HCT116 (cell line): ENCODE measurements around the gene CRP. TPM values are rescaled to one million over a fixed set of nuclear protein-coding genes. Genes with fewer than 3 reads are reported as not detected.

Experiments
- ATAC-seq: fragments of 200-7000 bp; cut with Tn5 transposase; 2 replicates; pipeline ENCODE4 v1.9.1; 2020; ENCODE audit warnings: mild to moderate bottlenecking, moderate library complexity
- Bru-seq: library from RNA; stranded (reverse); fragments of 400-500 nt; gene quantifications from one replicate; lab custom pipeline; 2021; lab: Mats Ljungman, UMichigan
- BruChase-seq, 2 experiments: library from RNA; stranded (reverse); fragments of 400-500 nt; gene quantifications; one replicate each; lab custom pipeline; 2021; lab: Mats Ljungman, UMichigan
- BruUV-seq: library from RNA; stranded (reverse); fragments of 400-500 nt; replicated peaks from 2 replicates; lab custom pipeline; 2021; lab: Mats Ljungman, UMichigan
- CTCF ChIA-PET: fragments of 300-600 bp; sonication (Branson Sonifier 250); formaldehyde crosslinking; loops from one replicate; lab custom pipeline; 2021; ENCODE audit warnings: antibody characterized with exemption; lab: Charles Lee
- POLR2A ChIA-PET: fragments of 300-600, 350-600 bp; sonication (Branson Sonifier 250); formaldehyde crosslinking; loops from one replicate; lab custom pipeline; 2021; ENCODE audit warnings: antibody characterized with exemption; lab: Charles Lee
- RAD21 ChIA-PET, 2 experiments: fragments of 300-600 bp; sonication (Branson Sonifier 250); formaldehyde crosslinking; loops; one replicate each; lab custom pipeline; 2023; ENCODE audit warnings: low total read pairs in 2 of 2; ENCODE audit not compliant: uncharacterized antibody in 2 of 2, unreplicated experiment in 2 of 2, low non-redundant PET in 1 of 2; lab: Charles Lee
- DNase-seq: peaks from one replicate; pipeline ENCODE4 v3.0.0-alpha.2; 2010; ENCODE audit warnings: low read depth, low spot score
- H2AFZ ChIP-seq: fragments of 200-600 bp; shearing (Covaris generic), sonication (generic); 2 replicates; pipeline ENCODE4 v1.6.1; 2017; ENCODE audit warnings: low read depth, mixed run types, mixed read lengths, antibody characterized with exemption, low read length; ENCODE audit not compliant: poor library complexity, severe bottlenecking
- H3K27ac ChIP-seq: 2 replicates; pipeline ENCODE4 v1.5.1; 2012; ENCODE audit warnings: low read depth, low read length
- H3K27me3 ChIP-seq: fragments of 200-600 bp; sonication (generic); 2 replicates; pipeline ENCODE4 v1.6.1; 2016; ENCODE audit warnings: mixed run types, low read length, mixed read lengths; ENCODE audit not compliant: insufficient read depth
- H3K36me3 ChIP-seq, 2 experiments: fragments of 200-500 bp in 1 of 2; fragments of 200-600 bp in 1 of 2; sonication (Bioruptor generic) in 1 of 2; sonication (generic) in 1 of 2; 2 replicates each; pipeline versions ENCODE4 v1.5.1 to v1.6.1; 2014 to 2016; ENCODE audit warnings: low read length in 2 of 2, inconsistent platforms in 1 of 2, mixed read lengths in 1 of 2, mixed run types in 1 of 2; ENCODE audit not compliant: insufficient read depth in 2 of 2, control insufficient read depth in 1 of 2
- H3K4me1 ChIP-seq, 2 experiments: fragments of 200-600 bp in 1 of 2; sonication (generic) in 1 of 2; 2 replicates each; pipeline versions ENCODE4 v1.5.1 to v1.6.1; 2012 to 2017; ENCODE audit warnings: low read length in 2 of 2, inconsistent platforms in 1 of 2, mild to moderate bottlenecking in 1 of 2, mixed read lengths in 1 of 2, mixed run types in 1 of 2, moderate library complexity in 1 of 2; ENCODE audit not compliant: insufficient read depth in 2 of 2, control insufficient read depth in 1 of 2
- H3K4me2 ChIP-seq: fragments of 200-600 bp; sonication (generic); 2 replicates; pipeline ENCODE4 v1.6.1; 2017; ENCODE audit warnings: mixed run types, low read length, mixed read lengths
- H3K4me3 ChIP-seq, 2 experiments: fragments of 200-600 bp in 1 of 2; sonication (generic) in 1 of 2; replicated peaks in 1 of 2; 2 replicates each; pipeline ENCODE4 v1.5.1; 2011 to 2016; ENCODE audit warnings: low read length in 2 of 2, control low read depth in 1 of 2, low read depth in 1 of 2, mild to moderate bottlenecking in 1 of 2, mixed read lengths in 1 of 2, mixed run types in 1 of 2
- H3K79me2 ChIP-seq: fragments of 200-600 bp; sonication (generic); 2 replicates; pipeline ENCODE4 v1.6.1; 2017; ENCODE audit warnings: mild to moderate bottlenecking, mixed run types, low read length, moderate library complexity, mixed read lengths; ENCODE audit not compliant: insufficient read depth
- H3K9ac ChIP-seq: fragments of 200-600 bp; sonication (generic); 2 replicates; pipeline ENCODE4 v1.6.1; 2016; ENCODE audit warnings: low read length, mixed read lengths
- H3K9me2 ChIP-seq: fragments of 200-600 bp; sonication (generic), shearing (Covaris generic); 2 replicates; pipeline ENCODE4 v1.6.1; 2017; ENCODE audit warnings: mixed run types, mild to moderate bottlenecking, moderate library complexity; ENCODE audit not compliant: insufficient read depth
- H3K9me3 ChIP-seq, 2 experiments: fragments of 200-500 bp in 1 of 2; fragments of 200-600 bp in 1 of 2; sonication (Bioruptor generic) in 1 of 2; sonication (generic) in 1 of 2; 2 replicates each; pipeline ENCODE4 v1.6.1; 2014 to 2017; ENCODE audit warnings: low read length in 2 of 2, mixed read lengths in 2 of 2, inconsistent platforms in 1 of 2, low read depth in 1 of 2, mild to moderate bottlenecking in 1 of 2, mixed run types in 1 of 2, moderate library complexity in 1 of 2; ENCODE audit not compliant: control insufficient read depth in 1 of 2, insufficient read depth in 1 of 2
- H4K20me1 ChIP-seq: fragments of 200-600 bp; sonication (generic), shearing (Covaris generic); 2 replicates; pipeline ENCODE4 v1.6.1; 2017; ENCODE audit warnings: mixed run types, mild to moderate bottlenecking, moderate library complexity; ENCODE audit not compliant: insufficient read depth
- EZH2phosphoT487 ChIP-seq: fragments of 200-600 bp; IDR thresholded peaks from 2 replicates; pipeline ENCODE4 v1.6.1; 2018; ENCODE audit warnings: antibody characterized with exemption, borderline replicate concordance
- YY1 ChIP-seq: IDR thresholded peaks from 2 replicates; pipeline ENCODE4 v1.6.1; 2011; ENCODE audit warnings: low read length, low read depth, moderate library complexity, mild to moderate bottlenecking; ENCODE audit not compliant: insufficient replicate concordance; ENCODE audit errors: extremely low read depth
- ZNF274 ChIP-seq: fragments of 200-500 bp; sonication (Bioruptor generic); IDR thresholded peaks from 2 replicates; pipeline ENCODE4 v1.6.1; 2014; ENCODE audit warnings: mild to moderate bottlenecking, low read depth, low read length, inconsistent platforms
- intact Hi-C: fragments of 100-400 bp; cut with micrococcal nuclease; formaldehyde crosslinking; loops from 2 replicates; pipeline ENCODE4 v1.10.0; 2022
- long read RNA-seq: library from polyadenylated mRNA; unstranded; transcript quantifications from one replicate; pipeline ENCODE4 v2.0.0, GENCODE V29; 2021; ENCODE audit not compliant: unreplicated experiment
- polyA plus RNA-seq: library from polyadenylated mRNA; unstranded; fragments of >200 nt; gene quantifications from 2 replicates; pipeline ENCODE4 v1.2.1, GENCODE V29; 2012; ENCODE audit warnings: missing spikeins
- total RNA-seq: library from RNA; stranded (reverse); gene quantifications from one replicate; pipeline ENCODE4 v1.2.1, GENCODE V29; 2021; ENCODE audit not compliant: unreplicated experiment
- TF ChIP-seq, protein P1 (sequence below): IDR thresholded peaks from 2 replicates; pipeline ENCODE4 v1.6.1; 2012; ENCODE audit warnings: low read depth

The CRP gene, protein sequence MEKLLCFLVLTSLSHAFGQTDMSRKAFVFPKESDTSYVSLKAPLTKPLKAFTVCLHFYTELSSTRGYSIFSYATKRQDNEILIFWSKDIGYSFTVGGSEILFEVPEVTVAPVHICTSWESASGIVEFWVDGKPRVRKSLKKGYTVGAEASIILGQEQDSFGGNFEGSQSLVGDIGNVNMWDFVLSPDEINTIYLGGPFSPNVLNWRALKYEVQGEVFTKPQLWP
- total RNA-seq (1.3 TPM), Bru-seq, nascent RNA (not detected), BruChase-seq, experiment 1, labeled RNA remaining after a 6-hour chase (not detected), BruChase-seq, experiment 2, labeled RNA remaining after a 2-hour chase (not detected)
- polyA plus RNA-seq, result not detected in 2 replicates
- long read RNA-seq, result 0 reads

GRCh38 chr1:159714529-159714928, at the start of gene CRP:
CRP (minus strand) TSS chr1:159714589; CDS start chr1:159714485, 104 bp downstream.
- Histone ChIP-seq H3K9ac (no peak within 1 kb of the TSS), H3K9me2 (no peaks in the 10 kb centered on the region), H3K4me3 (no peak within 1 kb of the TSS), H3K36me3 (no peaks in the 10 kb centered on the region), H3K9me3 (no peaks in the 10 kb centered on the region; a peak in 1 of 4 replicates), H3K27ac (no peak within 1 kb of the TSS), H2AFZ (no peak within 1 kb of the TSS), H4K20me1 (no peaks in the 10 kb centered on the region), H3K4me1 (no peaks in the 10 kb centered on the region), H3K79me2 (no peaks in the 10 kb centered on the region)
- ChIA-PET POLR2A (no interaction called here), RAD21 (no interaction called here), CTCF (no interaction called here)
- no peak for ATAC-seq
- intact Hi-C loops, result no loop called here
- DNase-seq, result no peak
- TF ChIP-seq, protein P1, sequence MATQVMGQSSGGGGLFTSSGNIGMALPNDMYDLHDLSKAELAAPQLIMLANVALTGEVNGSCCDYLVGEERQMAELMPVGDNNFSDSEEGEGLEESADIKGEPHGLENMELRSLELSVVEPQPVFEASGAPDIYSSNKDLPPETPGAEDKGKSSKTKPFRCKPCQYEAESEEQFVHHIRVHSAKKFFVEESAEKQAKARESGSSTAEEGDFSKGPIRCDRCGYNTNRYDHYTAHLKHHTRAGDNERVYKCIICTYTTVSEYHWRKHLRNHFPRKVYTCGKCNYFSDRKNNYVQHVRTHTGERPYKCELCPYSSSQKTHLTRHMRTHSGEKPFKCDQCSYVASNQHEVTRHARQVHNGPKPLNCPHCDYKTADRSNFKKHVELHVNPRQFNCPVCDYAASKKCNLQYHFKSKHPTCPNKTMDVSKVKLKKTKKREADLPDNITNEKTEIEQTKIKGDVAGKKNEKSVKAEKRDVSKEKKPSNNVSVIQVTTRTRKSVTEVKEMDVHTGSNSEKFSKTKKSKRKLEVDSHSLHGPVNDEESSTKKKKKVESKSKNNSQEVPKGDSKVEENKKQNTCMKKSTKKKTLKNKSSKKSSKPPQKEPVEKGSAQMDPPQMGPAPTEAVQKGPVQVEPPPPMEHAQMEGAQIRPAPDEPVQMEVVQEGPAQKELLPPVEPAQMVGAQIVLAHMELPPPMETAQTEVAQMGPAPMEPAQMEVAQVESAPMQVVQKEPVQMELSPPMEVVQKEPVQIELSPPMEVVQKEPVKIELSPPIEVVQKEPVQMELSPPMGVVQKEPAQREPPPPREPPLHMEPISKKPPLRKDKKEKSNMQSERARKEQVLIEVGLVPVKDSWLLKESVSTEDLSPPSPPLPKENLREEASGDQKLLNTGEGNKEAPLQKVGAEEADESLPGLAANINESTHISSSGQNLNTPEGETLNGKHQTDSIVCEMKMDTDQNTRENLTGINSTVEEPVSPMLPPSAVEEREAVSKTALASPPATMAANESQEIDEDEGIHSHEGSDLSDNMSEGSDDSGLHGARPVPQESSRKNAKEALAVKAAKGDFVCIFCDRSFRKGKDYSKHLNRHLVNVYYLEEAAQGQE, result no peak
- TF ChIP-seq ZNF274 (no peak), YY1 (no peak), EZH2phosphoT487 (no peak)
- TF ChIP-seq, all 23 proteins: peak for 0
- no peak within 1 kb of the TSS for H3K4me2 ChIP-seq
- no peaks in the 10 kb centered on the region for H3K27me3 ChIP-seq
- BruUV-seq, result no TSS peak
